ENCODE results near the gene A3GALT2.

The A3GALT2 gene

DNA sequence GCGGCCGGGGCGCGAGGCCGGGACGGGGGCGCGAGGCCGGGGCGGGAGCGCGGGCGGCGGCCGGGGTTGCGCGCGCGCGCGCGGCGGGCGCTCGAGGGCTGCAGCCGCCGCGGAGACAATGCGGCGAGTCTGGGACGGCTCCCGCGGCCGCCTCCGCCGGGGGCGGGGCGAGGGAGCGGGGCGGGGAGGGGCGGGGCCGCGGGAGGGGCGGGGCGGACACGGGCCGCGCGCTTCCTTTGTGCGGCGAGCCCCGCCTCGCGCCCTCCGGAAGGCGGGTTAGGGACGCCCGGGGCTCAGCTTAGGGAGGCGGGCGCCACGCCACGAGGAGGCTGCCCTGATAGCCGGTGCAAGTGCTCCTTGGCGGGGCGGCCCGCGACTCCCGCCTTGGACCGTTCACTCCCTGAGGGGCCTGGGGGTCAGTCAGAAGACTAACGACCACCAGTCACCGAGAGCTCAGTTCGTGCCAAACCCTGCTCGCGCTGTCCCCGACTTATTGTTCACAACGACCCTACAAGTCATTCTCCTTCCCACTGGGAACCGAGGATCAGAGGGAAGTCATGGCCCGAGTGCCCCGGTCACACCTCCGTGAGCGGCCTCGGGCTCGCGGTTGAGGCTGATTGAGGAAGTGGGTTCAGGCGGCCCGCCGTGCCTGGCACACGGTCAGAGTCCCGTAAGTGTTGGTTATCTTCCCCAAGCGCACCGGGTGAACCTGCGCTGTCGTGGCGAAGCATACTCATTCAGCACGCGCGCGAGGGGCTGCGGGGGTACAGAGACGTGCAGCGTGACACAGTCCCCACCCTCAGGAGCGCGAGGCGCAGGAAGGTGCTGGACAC is 29.1 kb upstream of the A3GALT2 start:
- DNase-seq, result peak; percentile 76

DNA sequence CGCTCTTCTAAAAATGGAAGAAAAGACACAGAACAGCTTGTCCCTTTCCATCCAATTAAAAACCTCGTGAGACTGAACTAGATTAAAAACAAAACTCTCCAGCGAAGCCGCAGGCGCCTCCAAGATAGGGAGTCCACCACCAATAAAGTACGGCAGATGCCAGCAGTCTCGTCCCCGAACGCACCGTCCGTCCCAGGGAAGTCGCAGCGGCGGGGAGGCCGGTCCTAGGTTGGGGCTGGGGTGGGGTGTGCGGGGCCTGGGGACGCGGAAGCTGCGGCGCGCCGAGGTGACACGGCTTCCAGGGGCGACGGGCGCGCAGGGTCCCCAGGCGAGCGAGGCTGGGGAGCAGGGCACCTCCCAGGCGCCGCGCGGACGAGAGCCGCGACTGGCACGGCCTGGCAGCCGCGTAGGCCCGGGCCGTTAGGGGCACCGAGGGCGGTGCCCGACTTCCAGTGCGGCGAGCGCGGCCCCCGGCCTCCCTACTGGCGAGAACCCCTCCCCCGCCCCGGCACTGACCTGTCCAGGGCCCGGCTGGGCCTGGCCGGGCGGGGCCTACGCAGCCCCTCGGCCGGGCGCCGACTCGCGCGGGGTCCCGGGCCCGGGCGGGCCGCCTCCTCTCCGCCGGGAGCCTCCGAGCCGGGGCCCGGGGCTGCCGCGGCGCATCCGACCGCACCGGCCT is 28.3 kb upstream of the A3GALT2 start:
- DNase-seq, result no peak

GRCh38 chr1:33348676-33349080 is 27.8 kb upstream of the A3GALT2 start:
- no peak for DNase-seq

- DNase-seq, result no peak
Observed at GRCh38 chr1:33348194-33348593, 27.3 kb upstream of the A3GALT2 start.

GRCh38 chr1:33347650-33347992 is 26.7 kb upstream of the A3GALT2 start:
- no peak for DNase-seq

- no peak for DNase-seq
Observed at GRCh38 chr1:33346927-33347649, 26.2 kb upstream of the A3GALT2 start.

DNA sequence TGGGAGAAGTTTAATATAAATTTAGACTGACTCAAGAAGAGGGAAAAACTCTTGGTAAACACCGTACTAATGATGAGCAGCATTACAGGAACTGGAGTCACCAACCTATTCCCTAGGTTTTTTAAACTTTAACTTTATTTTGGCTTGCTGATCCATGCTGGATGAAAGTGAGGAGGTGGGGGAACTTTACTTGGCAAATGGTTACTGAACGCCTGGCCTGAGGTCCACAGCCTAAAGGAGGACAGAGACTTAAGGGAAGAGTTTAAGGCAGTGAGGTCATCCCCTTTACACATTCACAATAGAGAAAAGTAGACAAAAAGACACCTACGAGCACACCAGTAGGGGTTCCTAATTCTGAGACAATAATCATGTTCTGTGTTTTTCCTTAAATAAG is 25.6 kb upstream of the A3GALT2 start:
- no peak for DNase-seq

- no peak for DNase-seq
Observed at GRCh38 chr1:33344896-33345560, 24.1 kb upstream of the A3GALT2 start.

GRCh38 chr1:33343539-33343938 is 22.6 kb upstream of the A3GALT2 start:
- no peak for DNase-seq

- no peak for DNase-seq
Observed at GRCh38 chr1:33342041-33342723, 21.3 kb upstream of the A3GALT2 start.

- DNase-seq, result no peak
Observed at GRCh38 chr1:33341190-33341589, 20.3 kb upstream of the A3GALT2 start.

- DNase-seq, result no peak
Observed at GRCh38 chr1:33339413-33339812, 18.5 kb upstream of the A3GALT2 start.

- peak; percentile 23 for DNase-seq
Observed at GRCh38 chr1:33338440-33339211, 17.7 kb upstream of the A3GALT2 start.

- DNase-seq, result no peak
Observed at GRCh38 chr1:33338048-33338439, 17.1 kb upstream of the A3GALT2 start.

- DNase-seq, result no peak
Observed at GRCh38 chr1:33337441-33337840, 16.5 kb upstream of the A3GALT2 start.

DNA sequence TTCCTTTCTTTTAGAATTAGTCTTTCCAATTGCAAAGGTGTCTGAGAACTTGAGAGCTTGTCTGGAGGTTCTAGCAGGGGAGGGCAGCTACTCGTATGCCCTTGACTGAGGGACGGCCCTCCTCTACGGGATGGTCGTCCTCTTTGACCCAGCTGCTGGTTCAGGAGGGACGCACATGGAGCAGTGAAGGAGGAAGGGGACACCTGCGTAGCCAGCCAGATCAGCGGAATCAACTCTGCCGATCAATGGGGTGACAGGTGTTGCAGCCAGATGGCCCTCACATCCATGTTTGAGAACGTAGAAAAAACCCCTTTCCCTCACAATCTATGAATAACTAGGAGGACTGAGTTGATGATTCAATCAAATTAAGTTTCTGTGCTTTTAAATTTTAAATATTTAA is 15.7 kb upstream of the A3GALT2 start:
- no peak for DNase-seq

- no peak for DNase-seq
Observed at GRCh38 chr1:33335020-33335419, 14.1 kb upstream of the A3GALT2 start.

- no peak for DNase-seq
Observed at GRCh38 chr1:33334081-33334552, 13.2 kb upstream of the A3GALT2 start.

- DNase-seq, result no peak
Observed at GRCh38 chr1:33332881-33333280, 12.0 kb upstream of the A3GALT2 start.

- no peak for DNase-seq
Observed at GRCh38 chr1:33332357-33332789, 11.5 kb upstream of the A3GALT2 start.

DNA sequence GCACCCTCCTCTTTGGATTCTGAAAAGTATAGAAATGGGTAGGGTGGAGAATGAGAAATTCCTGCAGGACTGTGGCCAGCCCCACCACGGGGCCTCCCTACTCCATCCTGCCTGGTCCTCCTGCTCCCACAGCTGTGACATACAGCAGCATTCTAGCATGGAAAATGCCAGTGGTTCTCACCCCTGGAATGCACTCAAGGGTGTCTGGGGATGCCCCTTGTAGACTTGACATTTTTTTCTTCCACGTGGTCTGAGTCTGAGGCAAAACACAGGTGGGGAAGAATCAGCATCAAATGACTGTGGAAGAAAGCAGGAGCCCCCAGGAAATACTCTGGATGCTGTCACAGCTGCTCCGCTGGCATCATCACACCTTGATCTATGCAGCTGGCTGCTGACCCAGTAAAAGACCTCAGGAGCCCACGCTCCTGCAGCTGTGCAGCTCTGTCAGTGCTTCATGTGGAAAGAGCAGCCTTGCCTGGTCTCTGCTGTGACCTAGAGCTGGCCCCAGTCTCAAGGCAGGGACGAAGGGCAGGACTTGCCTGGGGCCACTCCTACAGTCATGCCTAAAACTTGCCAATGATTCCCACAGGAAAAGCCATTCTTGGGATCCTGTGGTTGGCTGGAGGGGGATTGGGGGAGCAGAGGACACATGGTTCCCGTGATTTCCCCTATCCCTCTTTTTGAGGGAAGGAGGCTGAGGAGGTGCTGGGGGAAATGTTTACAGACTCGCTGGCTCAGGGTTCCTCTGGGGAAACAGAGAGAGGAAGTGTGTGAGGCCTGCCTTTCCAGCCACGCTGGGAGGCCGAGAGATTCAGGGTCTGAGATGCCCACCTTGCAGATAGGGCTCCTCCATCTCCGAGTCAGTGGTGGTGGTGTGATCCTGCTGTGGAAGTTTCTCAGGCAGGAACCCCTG is 10.8 kb upstream of the A3GALT2 start:
- DNase-seq, result no peak
